ENCODE data around the gene ATXN7L2. TPM values are rescaled to one million over a fixed set of nuclear protein-coding genes. Genes with fewer than 3 reads are reported as not detected.

The ATXN7L2 gene
- total RNA-seq, 1 donor = 2.9 TPM

DNA sequence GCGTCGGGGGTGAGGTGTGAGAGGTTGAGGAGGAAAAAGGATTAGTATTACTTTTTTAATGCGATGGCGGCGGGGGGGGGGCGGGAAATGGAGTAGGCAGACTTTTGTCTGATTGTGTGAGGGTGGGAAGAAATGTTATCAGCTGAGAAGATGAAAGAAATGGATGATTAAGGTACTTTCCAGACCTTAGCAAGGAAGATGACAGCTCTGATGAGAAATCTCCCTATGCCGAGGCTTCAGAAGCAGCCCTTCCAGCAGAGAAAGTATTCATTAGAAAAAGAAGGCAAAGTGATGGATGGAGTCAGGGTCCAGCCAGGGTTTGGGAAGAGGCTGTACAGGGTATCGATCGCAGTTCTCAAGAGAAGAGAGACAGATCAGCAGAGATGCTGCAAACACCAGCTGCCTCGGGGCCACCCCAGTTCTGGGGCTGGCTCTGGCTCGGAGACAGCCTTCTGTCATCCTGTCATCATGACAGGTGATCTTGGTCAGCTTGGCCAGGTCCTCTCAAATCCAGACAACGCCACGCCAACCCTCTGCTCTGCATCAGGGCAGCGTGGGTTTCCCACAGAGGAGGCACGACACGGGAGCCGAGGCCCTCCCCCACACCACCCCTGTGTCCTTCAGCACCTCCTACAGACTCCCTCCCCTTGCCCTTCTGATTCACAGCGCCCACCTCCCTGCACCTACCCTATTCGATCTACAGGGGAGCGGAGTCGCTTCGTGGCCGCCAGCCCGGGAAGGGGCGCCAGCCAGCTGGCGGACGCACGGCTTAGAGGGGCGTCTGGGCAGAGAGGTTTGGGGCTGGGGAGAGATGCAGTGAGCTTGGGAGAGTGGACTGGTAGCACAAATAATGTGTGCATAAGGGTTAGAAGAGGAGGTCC is 674 bp upstream of the ATXN7L2 start:
- no peak for DNase-seq (ENCODE audit: low read depth)

DNA sequence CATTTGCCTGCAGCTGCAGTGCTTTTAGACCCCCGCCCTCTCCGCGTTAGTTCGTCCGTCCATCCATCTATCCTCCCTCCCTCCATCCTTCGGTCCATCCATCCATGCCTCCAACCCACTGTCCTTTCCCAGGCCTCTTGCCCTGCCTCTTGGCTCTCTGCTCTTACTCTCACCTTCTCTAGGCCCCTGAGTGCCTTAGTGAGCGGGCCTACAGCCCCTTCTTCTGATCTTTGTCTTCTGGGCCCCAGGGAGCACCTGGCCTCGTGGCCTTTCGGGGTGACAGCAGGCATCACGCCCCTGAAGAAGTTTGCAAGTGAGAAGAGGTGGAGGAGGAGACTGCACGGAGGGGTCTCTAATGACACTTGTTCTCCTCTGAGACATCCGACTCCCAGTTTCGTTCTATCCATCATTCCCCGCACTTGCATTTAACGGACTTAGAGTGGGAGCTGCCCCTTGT is 842 bp downstream of the ATXN7L2 start:
- DNase-seq (ENCODE audit: low read depth) = no peak
- peak overlapping the region; percentile 97 for H3K4me3 ChIP-seq (ENCODE audit: low read depth, low read length)
- TF ChIP-seq CTCF (IDR thresholded peaks at IDR 0.05; ENCODE audit: insufficient read depth, low read length) = no peak

More for the DNA sequence above, 674 bp upstream of the ATXN7L2 start:
- H3K4me3 ChIP-seq (ENCODE audit: low read depth, low read length) = peak overlapping the region; percentile 64
- no peak for TF ChIP-seq CTCF (IDR thresholded peaks at IDR 0.05; ENCODE audit: insufficient read depth, low read length)

DNA sequence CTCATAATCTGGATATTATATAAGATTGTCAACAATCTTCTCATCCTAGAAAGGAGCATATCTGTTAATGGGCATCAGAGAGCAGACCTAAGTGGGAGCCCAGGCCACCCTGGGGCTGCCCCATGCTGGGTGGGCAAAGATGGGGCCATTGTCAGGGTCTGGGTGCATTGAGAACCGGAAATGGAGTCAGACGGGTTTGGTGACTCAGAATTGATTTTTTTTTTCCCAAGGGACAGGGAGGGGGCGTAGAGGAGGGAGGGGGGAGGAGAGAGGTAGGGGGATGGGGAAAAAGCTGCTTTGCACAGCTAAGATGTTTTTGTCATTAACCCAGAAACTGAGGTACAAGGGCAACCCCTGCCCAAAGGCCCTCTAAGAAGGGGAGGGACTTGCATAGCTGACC is 1.3 kb downstream of the ATXN7L2 start:
- TF ChIP-seq CTCF (IDR thresholded peaks at IDR 0.05; ENCODE audit: insufficient read depth, low read length) = no peak
- peak overlapping the region; percentile 97 for H3K4me3 ChIP-seq (ENCODE audit: low read depth, low read length)
- no peak for DNase-seq (ENCODE audit: low read depth)

DNA sequence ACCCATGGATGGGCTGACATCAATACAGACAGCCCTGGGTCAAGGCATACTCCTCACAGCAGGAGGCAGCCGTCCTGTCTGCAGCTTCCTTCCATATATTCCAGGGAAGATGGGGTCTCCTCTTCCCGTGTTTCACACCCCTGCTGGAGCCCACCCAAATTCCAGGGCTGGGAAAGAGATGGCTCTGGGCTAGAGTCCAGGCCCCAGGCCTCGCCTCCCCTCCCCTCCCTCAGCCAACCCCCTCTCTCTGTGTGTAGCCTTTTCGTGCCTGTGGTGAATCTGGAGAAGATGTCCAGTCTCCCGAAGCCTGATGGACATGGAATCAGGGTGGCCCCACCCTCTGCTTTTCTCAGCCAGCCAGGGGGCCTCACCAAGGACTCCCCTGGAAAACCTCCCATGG is 3.6 kb downstream of the ATXN7L2 start:
- no peak overlapping the region for H3K4me3 ChIP-seq (ENCODE audit: low read depth, low read length)
- DNase-seq (ENCODE audit: low read depth) = no peak
- TF ChIP-seq CTCF (IDR thresholded peaks at IDR 0.05; ENCODE audit: insufficient read depth, low read length) = no peak

DNA sequence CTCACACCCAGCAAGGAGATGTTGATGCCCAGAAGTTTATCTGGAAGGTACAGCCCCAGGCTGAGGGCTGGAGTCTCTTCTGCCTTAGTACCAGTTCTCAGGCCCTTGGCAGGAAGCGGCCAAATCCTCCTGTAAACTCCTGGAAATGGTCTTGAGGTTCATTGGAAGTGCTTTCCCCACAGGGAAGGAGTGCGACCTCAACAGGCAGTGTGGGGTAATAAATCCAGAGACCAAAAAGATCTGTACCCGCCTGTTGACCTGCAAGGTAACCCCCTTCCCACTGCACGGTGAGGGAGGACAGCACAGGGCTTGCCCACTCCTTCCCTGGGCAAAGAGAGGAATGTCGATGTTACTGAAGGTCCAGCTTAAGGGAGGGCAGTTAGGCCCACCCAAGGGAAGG is 4.5 kb downstream of the ATXN7L2 start:
- no peak overlapping the region for H3K4me3 ChIP-seq (ENCODE audit: low read depth, low read length)
- TF ChIP-seq CTCF (IDR thresholded peaks at IDR 0.05; ENCODE audit: insufficient read depth, low read length) = no peak
- DNase-seq (ENCODE audit: low read depth) = no peak

DNA sequence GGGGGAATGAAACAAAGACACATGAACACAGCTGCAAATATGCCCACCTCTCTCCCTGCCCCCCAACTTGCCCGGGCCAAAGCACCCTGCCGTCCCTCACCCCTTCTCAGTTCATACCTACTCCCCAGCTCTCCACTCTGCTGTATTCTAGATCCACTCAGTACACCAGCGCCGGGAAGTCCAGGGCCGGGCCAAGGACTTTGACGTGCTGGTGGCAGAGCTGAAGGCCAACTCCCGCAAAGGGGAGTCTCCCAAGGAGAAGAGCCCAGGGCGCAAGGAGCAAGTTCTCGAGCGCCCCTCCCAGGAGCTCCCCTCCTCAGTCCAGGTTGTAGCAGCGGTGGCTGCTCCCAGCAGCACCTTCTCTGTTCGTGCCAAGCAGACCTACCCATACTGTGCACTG is 5.0 kb downstream of the ATXN7L2 start:
- no peak for TF ChIP-seq CTCF (IDR thresholded peaks at IDR 0.05; ENCODE audit: insufficient read depth, low read length)
- DNase-seq (ENCODE audit: low read depth) = no peak
- no peak overlapping the region for H3K4me3 ChIP-seq (ENCODE audit: low read depth, low read length)
